HL-60/S4 treated with retinoic acid at 250 ng/mL for 4 days and 3 days (cell line): ENCODE measurements around the gene PAPPA.

Experiments
- in situ Hi-C: fragments of 300-500 bp; cut with MboI; formaldehyde crosslinking; loops from 2 replicates; pipeline ENCODE4 v1.7.0; 2022; ENCODE audit warnings: low sequenced_read_pairs

PAPPA gene

DNA sequence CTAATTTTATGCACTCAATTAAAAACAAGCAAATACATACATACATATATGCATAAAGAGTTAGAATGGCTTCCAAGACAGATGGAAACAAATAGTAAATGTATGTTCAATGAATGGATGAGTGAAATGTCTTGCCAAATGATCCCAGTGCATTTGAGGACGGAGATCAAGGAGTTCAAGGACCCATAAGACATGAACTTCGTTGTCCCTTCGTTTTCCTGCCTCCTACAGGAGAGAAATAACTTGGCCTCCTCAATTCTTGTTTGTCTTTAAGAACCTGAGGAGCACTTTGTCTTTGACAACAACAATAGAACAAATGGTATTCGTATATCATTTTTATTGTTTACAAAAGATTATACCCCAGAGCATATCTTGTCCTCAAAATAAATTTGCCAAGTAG, 2.4 kb upstream of the PAPPA start:
- in situ Hi-C loops: no loop called here

DNA sequence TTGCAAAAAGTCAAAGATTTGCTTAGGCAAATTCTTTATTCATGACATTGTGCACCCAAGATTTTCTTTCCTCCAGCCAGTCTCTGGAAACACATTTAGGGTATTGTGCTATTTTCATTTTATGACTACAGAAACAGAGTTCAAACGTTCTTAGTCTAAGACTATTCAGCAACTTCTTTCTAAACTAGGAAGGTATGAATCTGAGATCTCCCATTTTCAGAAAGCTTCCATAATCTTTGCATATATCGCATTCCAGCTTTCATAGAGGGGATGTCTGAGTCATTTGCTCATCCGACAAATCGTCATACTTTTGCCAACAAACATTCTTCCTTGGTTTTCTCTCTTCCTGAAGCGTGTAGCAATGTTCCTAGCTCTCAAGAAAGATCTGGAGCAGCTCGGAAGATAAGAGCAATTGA, 1.6 kb upstream of the PAPPA start:
- in situ Hi-C loops: no loop called here

GRCh38 chr9:116152390-116152789, 1.2 kb upstream of the PAPPA start:
- in situ Hi-C loops: no loop called here

DNA sequence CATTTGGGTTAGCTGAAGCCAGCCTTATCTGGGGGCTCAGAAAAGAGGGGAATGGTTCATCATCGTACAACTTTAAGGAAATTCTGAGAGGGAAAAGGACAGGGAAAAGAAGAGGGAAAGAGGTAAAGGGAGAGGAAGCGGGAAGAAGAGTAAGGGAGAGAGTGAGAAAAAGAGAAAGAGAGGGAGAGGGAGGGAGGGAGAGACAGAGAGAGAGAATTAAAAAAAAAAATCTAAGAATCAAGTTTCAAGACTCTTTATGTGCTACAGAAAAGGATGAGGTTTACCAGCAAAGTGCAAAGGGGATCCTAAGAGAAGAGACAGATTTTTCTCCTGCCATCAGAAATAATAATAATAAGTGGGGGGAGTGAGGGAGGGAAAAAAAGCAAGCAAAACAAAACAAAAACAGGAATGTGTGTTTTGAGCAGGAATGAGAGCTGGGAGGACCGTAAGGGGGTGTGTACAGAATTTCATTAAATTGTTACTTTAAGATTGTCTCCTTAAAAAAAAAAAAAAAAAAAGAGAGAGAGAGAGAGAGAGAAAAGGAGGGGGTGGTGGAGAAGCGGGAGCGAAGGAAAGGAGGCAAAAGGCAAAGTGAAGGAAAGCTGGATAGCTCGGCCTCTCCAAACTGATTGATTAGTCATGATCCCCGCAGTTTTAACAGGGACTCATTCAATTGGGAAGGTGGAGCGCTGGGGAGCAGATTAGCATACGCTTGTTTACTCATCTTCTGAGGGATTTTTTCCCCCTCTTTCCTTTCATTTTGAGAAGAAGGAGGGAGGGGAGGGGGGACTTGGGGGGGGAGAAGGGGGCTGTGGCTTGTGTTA, 438 bp upstream of the PAPPA start:
- in situ Hi-C loops: no loop called here

- in situ Hi-C loops: no loop called here
Observed at GRCh38 chr9:116154334-116154975, 864 bp downstream of the PAPPA start.

DNA sequence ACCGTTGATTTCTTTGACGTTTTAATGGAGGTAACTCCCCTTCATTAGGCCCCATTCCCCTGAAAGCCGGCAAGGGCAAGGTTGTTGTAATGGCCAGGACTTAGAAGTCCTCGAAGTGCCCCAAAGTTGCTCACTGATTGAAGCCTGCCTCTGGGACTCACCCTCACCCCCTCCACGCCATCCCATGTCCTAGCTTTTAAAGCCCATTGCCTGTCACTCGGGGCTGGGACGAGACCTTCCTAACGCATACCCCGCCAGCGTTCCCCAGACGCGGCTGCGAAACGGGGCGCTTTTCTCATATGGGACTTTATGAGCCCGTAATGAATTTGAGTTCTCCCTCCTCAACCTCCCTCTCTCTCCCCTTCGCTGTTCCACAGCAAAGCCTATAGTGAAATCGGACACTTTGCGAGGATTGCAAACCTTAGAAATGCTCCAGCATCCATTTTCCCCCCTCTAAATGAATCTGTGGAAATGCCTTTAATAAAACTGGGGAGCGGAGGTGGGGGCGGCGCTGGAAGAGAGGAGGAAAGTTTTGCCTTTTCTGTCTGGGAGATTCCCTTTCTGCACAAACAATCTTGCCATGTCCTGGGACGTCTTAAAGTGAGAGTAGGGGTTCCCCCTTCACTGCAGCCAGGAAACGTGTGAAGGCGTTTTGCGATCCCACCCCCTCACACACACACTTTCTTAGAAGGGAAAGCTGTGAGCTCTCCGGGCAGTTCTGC, 1.5 kb downstream of the PAPPA start:
- in situ Hi-C loops: no loop called here

DNA sequence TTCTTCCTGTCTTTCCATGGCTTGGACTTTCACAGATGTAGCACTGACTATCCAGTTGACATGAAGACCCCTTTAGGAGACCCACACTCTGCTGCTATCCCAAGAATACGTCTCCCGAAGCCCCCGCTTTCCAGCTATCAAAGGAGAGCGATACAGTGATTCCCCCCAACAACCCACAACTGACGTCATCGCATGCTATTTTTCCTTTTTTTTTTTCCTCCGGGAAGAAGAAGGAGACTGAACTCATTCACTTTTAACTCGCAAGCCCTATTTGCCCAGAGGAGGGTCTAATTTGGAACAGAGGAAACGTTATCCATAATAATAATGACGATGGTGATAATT, 2.1 kb downstream of the PAPPA start:
- in situ Hi-C loops: no loop called here

- in situ Hi-C loops: no loop called here
Observed at GRCh38 chr9:116156621-116157314, 3.2 kb downstream of the PAPPA start.

DNA sequence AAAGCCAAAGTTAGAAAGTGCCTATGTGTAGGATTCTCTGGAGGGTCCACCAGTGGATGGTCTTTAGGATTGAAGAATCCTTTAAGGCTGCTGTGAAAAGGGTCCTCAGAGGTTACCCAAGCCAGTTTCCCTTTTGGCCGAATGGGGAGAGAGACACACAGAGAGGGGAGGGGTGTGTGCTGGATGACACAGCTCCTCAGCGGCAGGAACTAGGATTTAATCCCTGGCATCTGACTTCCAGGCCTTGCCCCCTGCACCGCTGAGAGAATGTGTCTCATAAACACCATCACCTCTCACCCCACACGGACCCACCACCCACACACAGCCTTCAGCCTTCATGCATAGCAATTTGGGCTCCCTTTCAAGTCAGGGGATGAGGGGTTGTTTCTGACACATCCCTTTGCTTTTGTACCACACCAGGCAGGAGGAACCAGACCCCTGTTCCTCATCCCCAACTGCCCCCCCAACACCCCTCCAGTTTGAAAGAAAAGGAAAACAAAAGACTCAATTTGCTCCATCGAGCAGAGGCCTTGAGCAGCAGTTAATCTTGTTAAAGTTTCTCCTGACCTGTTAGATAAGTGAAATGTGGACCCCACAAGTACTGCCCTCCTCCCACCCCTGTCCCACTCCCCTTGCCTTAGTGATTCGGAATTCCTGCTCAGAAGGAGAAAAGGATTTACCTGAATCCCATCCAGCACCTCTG, 4.0 kb downstream of the PAPPA start:
- in situ Hi-C loops: no loop called here

DNA sequence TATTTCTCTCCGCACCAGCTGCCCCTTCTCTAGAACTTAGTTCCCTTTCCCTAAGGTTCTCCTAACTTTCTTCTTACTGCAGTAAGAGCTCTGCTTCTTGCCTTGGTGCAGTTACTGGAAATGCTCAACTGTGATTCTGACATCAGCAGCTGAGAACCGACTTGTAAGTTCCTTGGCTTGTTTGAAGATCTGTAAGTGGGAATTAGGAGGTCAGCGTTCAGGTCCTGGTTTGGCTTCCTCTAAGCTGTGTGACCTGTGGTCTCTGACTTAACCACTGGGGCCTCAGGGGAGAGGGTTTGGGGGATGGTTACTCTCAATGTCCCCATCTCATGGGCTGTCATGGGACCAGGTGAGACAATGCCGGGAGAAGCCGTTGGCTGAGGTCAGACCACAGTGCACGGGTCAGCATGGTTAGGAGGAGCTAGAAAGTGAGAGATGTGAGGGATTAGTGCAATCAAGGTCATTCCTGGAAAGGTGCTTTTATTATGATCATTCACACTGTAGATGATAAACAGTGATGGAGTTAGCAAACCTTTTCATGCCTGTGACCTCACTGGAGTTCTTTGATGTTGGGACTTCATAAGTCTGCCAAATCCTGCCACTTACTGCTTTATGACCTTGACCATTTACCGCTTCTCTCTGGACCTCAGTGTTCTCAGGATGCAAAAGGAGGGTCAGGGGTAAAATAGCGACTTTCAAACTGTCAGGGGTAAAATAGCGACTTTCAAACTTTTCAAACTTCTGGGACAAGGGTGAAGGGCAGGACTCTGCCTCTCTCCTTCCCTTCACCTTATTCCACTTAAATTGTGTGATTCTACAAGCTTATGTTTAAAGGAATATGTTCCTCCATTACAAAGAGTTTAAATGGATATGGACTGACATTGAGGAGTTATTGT, 7.3 kb downstream of the PAPPA start:
- in situ Hi-C loops: no loop called here

DNA sequence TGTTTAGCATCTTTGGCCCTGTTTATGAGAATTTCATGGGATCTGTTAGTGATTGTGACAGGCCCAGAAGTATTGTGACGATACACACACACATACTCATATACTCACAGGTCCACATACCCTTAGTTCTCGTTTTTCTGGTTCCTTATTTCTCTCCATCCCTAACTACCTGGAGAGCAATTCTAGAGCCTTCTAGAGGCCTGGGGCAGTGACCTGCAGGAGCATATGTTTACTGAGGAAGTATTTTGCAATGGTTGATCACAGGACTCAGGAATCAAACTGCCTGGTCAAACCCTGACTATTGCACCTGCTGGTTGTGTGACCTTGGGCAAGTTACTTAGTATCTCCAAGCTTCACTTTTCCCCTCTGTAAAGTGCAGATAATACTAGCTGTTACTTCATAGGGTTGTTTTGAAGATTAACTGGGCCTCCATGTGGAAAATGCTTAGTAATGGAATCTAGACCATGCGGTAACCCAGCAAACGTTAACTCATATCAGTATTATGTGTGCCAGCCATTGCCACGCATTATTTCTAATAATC, 8.7 kb downstream of the PAPPA start:
- in situ Hi-C loops: no loop called here

DNA sequence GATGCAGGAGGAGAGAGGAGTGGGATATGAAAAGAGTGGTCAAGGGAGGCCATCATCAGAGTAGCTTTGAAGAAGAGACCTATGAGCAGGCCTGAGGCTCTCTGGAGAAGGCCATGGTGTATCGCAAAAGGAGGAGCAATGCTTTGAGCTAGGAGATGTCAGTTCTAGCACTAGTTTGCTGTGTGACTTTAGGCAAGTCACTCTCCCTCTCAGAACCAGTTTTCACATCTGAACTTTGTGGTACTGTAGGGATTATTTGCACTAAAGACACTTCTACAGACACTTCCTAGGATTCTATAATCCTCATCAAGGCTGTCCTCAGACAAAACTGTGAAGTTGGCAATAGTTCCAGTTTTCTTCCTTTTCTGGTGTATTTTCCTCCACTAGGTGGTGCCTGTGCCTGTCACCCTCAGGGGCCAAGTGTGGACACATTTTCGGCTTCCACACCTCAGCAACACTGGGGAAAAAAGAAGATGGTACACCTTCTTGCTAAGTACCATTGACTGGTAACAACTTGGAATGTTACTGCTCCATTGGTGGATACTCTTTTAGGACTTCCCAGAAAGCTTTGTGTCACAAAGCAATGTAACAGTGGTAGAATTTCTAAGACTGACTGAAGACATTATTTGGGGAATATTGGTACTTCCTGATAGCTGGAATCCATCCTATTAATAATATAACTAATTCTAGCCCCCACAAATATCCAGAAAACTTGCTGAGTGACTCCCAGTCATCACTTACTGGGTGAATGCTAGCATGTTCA, 9.9 kb downstream of the PAPPA start:
- in situ Hi-C loops: no loop called here

- in situ Hi-C loops: no loop called here
Observed at GRCh38 chr9:116165912-116166311, 12.3 kb downstream of the PAPPA start.

- in situ Hi-C loops: no loop called here
Observed at GRCh38 chr9:116166713-116167112, 13.1 kb downstream of the PAPPA start.

DNA sequence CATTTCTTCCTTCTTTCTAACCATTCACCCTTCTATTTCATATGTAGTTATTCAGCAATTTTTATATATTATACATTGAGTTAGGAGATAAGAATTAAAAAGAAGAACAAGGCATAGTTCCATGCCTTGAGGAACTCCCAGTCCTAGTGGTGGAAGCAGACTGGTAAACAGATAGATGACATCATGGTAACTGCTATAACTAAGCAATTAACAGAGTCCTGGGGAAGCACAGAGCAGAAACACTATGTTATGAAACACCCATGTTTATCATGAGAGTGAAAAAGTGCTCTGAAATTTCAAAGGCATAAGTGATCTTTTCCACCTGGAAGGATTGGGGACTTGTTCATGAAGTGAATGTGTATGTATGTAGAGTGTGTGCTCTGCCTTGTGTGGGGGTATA, 14.6 kb downstream of the PAPPA start:
- in situ Hi-C loops: no loop called here

DNA sequence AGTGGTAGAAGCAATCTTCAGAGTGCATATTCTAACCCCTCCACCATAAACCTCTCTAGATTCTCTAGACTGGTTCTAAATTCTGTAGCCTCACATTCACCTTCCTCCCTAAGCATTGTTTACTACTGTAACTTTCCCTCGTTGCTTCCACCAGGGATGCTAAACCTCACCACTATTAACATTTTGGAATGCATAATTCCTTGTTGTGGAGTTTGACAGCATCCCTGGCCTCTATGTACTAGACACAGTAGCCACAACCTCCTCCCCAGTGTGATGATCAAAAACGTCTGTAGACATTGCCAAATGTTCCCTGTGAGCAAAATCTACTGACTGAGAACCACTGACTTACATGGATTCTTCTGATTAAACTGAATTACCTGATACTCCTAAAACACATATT, 18.6 kb downstream of the PAPPA start:
- in situ Hi-C loops: no loop called here

DNA sequence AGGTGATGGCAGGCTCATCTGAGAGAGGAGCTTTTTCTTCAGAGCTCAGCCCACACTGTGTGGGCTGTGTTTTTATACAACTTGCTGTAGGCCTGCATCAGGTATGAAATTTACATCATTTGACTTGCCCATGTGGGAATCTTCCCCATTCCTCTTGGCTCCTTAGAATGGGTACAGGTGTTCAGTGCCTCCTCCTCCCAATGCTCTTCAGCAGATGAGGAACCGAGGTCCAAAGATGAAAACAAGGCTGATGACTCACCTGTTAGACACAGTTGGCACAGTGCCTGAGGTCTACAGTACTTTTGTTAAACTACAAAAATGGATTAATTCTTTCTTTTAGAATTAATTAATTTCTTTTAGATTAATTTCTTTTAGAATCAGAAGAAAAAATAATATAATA, 20.8 kb downstream of the PAPPA start:
- in situ Hi-C loops: no loop called here

DNA sequence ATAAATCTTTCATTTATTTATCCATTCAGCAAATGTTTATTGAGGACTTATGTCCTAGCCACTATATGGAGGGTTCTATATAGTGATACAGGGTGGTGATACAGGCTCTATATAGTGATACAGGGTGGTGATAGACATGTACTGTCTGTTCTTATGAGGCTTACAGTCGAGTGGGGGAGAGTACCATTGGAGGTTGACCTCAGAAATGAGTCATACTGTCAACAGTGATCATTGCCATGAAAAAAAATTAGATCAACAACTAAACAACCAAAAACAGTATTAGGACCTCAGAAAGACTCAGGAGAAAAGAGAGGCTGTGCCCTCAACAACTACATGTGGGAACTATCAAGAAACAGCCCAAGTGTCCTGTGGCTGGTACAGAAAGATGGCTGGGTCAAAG, 22.0 kb downstream of the PAPPA start:
- in situ Hi-C loops: no loop called here
